LNCaP clone FGC (cell line): ENCODE measurements around the gene ALDH3B2.

Source experiments
- DNase-seq: peaks from one replicate; pipeline ENCODE4 v3.0.0-alpha.2; 2011; ENCODE audit warnings: low read depth
- H3K4me3 ChIP-seq: 2 replicates; pipeline ENCODE4 v1.5.1; 2011; ENCODE audit warnings: mild to moderate bottlenecking, low read depth, low read length, control low read depth
- CTCF ChIP-seq: IDR thresholded peaks from 2 replicates; pipeline ENCODE4 v1.5.1; 2012; ENCODE audit warnings: mild to moderate bottlenecking; ENCODE audit not compliant: control insufficient read depth, insufficient read depth; ENCODE audit errors: extremely low read depth

The ALDH3B2 gene

DNA sequence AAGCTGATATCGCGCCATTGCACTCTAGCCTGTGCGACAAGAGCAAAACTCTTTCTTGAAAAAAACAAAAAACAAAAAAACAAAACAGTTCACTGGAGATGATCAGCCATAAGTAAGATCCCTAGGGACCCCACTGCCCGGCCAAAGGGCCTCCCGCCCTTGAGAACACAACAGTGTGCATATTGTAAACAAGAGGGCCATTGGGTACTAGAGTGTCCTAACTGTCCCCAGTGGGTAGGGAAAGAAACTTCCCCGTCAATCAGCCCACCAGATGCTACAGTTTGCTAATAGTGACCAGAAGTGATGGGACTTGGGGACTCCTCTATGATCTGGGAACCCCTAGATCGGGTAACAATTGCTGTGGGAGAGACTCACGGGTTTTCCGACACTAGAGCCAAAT, 20.2 kb downstream of the ALDH3B2 start:
- H3K4me3 ChIP-seq, result no peak overlapping the region
- no peak for TF ChIP-seq CTCF
- DNase-seq, result no peak

- no peak for DNase-seq
- H3K4me3 ChIP-seq, result no peak overlapping the region
- no peak for TF ChIP-seq CTCF
Measured at GRCh38 chr11:67652965-67653845, 21.2 kb downstream of the ALDH3B2 start.

GRCh38 chr11:67651976-67652781, 22.2 kb downstream of the ALDH3B2 start:
- no peak for TF ChIP-seq CTCF
- no peak for DNase-seq
- no peak overlapping the region for H3K4me3 ChIP-seq

GRCh38 chr11:67649634-67650510, 24.6 kb downstream of the ALDH3B2 start:
- no peak overlapping the region for H3K4me3 ChIP-seq
- DNase-seq, result no peak
- no peak for TF ChIP-seq CTCF

GRCh38 chr11:67648796-67649613, 25.4 kb downstream of the ALDH3B2 start:
- H3K4me3 ChIP-seq, result no peak overlapping the region
- no peak for DNase-seq
- no peak for TF ChIP-seq CTCF
